HG03159 (cell line): ENCODE results near the gene SHROOM3.
"Not testable (repeated sequence)": the region's sequence is repeated elsewhere in the genome, so short reads cannot be mapped to it uniquely, and the experiment has no call there.

ENCODE experiments used
- ATAC-seq: cut with Tn5 transposase; IDR thresholded peaks from one replicate; pipeline ENCODE4 v1.9.1; 2021; ENCODE audit warnings: mild to moderate bottlenecking, moderate library complexity; ENCODE audit not compliant: unreplicated experiment

SHROOM3 gene

GRCh38 chr4:76443376-76443775 is 8.3 kb downstream of the SHROOM3 start:
- no peak for ATAC-seq

- no peak for ATAC-seq
Measured at GRCh38 chr4:76445911-76446310, 10.9 kb downstream of the SHROOM3 start.

GRCh38 chr4:76447393-76447851 is 12.4 kb downstream of the SHROOM3 start:
- no peak for ATAC-seq

GRCh38 chr4:76448211-76448610 is 13.2 kb downstream of the SHROOM3 start:
- no peak for ATAC-seq

GRCh38 chr4:76449362-76449767 is 14.3 kb downstream of the SHROOM3 start:
- no peak for ATAC-seq

GRCh38 chr4:76449833-76450232 is 14.8 kb downstream of the SHROOM3 start:
- ATAC-seq: no peak

- no peak for ATAC-seq
Measured at GRCh38 chr4:76453232-76453631, 18.2 kb downstream of the SHROOM3 start.

GRCh38 chr4:76454073-76454472 is 19.0 kb downstream of the SHROOM3 start:
- ATAC-seq: not testable (repeated sequence)

- ATAC-seq: no peak
Measured at GRCh38 chr4:76457885-76458284, 22.9 kb downstream of the SHROOM3 start.

GRCh38 chr4:76458297-76458696 is 23.3 kb downstream of the SHROOM3 start:
- no peak for ATAC-seq

- no peak for ATAC-seq
Measured at GRCh38 chr4:76458825-76459224, 23.8 kb downstream of the SHROOM3 start.

GRCh38 chr4:76459291-76459723 is 24.3 kb downstream of the SHROOM3 start:
- ATAC-seq: no peak

- ATAC-seq: no peak
Measured at GRCh38 chr4:76463568-76463967, 28.5 kb downstream of the SHROOM3 start.

- no peak for ATAC-seq
Measured at GRCh38 chr4:76470064-76470463, 35.0 kb downstream of the SHROOM3 start.

- no peak for ATAC-seq
Measured at GRCh38 chr4:76470532-76470931, 35.5 kb downstream of the SHROOM3 start.

- no peak for ATAC-seq
Measured at GRCh38 chr4:76476571-76476970, 41.5 kb downstream of the SHROOM3 start.

GRCh38 chr4:76484654-76485053 is 49.6 kb downstream of the SHROOM3 start:
- no peak for ATAC-seq

- no peak for ATAC-seq
Measured at GRCh38 chr4:76485450-76485849, 50.4 kb downstream of the SHROOM3 start.

- ATAC-seq: no peak
Measured at GRCh38 chr4:76486588-76487276, 51.7 kb downstream of the SHROOM3 start.

- no peak for ATAC-seq
Measured at GRCh38 chr4:76487621-76488020, 52.6 kb downstream of the SHROOM3 start.

- ATAC-seq: no peak
Measured at GRCh38 chr4:76488455-76488854, 53.4 kb downstream of the SHROOM3 start.

GRCh38 chr4:76488888-76489685 is 54.1 kb downstream of the SHROOM3 start:
- no peak for ATAC-seq
